MM.1S (cell line): ENCODE measurements around the gene RGS17.

Source experiments
- CTCF ChIP-seq: fragments of 300-600 bp; sonication (generic); IDR thresholded peaks from 2 replicates; pipeline ENCODE4 v1.5.1; 2016; ENCODE audit warnings: antibody characterized with exemption, low read length, mixed read lengths
- EZH2 ChIP-seq: fragments of 300-600 bp; sonication (generic); optimal IDR thresholded peaks from 2 replicates; pipeline ENCODE3; 2017; ENCODE audit warnings: low read depth, mild to moderate bottlenecking, antibody characterized with exemption, low read length, mixed read lengths

- TF ChIP-seq CTCF = no peak
- TF ChIP-seq EZH2 = no peak
These were observed 7.3 kb downstream of the RGS17 start for GRCh38 chr6:153123801-153124200.
